GM12878 (cell line): Measurements from ENCODE around the gene HPD. TPM values are rescaled to one million over a fixed set of nuclear protein-coding genes. Genes with fewer than 3 reads are reported as not detected.

Source experiments
- ATAC-seq: fragments of 200-7000 bp; cut with Tn5 transposase; 3 replicates; pipeline ENCODE4 v1.9.1; 2020; ENCODE audit warnings: mild to moderate bottlenecking, moderate library complexity
- BruUV-seq: library from RNA; stranded (reverse); fragments of 400-500 nt; replicated peaks from 2 replicates; lab custom pipeline; 2021; lab: Mats Ljungman, UMichigan
- CTCF ChIA-PET: fragments of 300-600 bp; sonication (Branson Sonifier 250); formaldehyde crosslinking; extraction: SDS; loops from one replicate; lab custom pipeline; 2021; ENCODE audit warnings: inconsistent platforms; lab: Yijun Ruan, JAX
- POLR2A ChIA-PET: fragments of 350-600 bp; formaldehyde crosslinking; extraction: SDS; loops from one replicate; lab custom pipeline; 2021; ENCODE audit warnings: inconsistent platforms; lab: Charles Lee
- RAD21 ChIA-PET: fragments of 300-600 bp; sonication (Branson Sonifier 250); formaldehyde crosslinking; loops from one replicate; lab custom pipeline; 2023; ENCODE audit warnings: antibody characterized with exemption; ENCODE audit not compliant: unreplicated experiment; lab: Charles Lee
- SMC1A ChIA-PET: fragments of 300-600 bp; sonication (Branson Sonifier 250); formaldehyde crosslinking; loops from one replicate; lab custom pipeline; 2023; ENCODE audit not compliant: unreplicated experiment, uncharacterized antibody; lab: Charles Lee
- DNase-seq: peaks from one replicate; pipeline ENCODE4 v3.0.0-alpha.2; 2011; ENCODE audit warnings: low read depth, low spot score
- FAIRE-seq: peaks from 3 replicates; lab custom pipeline; 2011; peaks lifted over from hg19 to GRCh38; lab: Jason Lieb, UNC
- H2AFZ ChIP-seq: 2 replicates; pipeline ENCODE4 v1.6.0; 2011; ENCODE audit warnings: low read depth, low read length, control low read depth; ENCODE audit not compliant: control insufficient read depth
- H3K27ac ChIP-seq: 2 replicates; pipeline ENCODE4 v1.5.1; 2011; ENCODE audit warnings: control low read depth; ENCODE audit not compliant: control insufficient read depth, insufficient read depth
- H3K27me3 ChIP-seq, 2 experiments: replicated peaks in 1 of 2; 2 replicates each; pipeline versions ENCODE4 v1.6.0 to v1.6.1; 2011; ENCODE audit warnings: low read length in 1 of 2; ENCODE audit not compliant: control insufficient read depth in 2 of 2, insufficient read depth in 2 of 2
- H3K36me3 ChIP-seq, 2 experiments: 2 replicates each; pipeline ENCODE4 v1.5.1; 2011; ENCODE audit warnings: low read length in 1 of 2; ENCODE audit not compliant: control insufficient read depth in 2 of 2, insufficient read depth in 2 of 2
- H3K4me1 ChIP-seq: 2 replicates; pipeline ENCODE4 v1.6.1; 2011; ENCODE audit warnings: mild to moderate bottlenecking, low read length, moderate library complexity, mixed read lengths; ENCODE audit not compliant: control insufficient read depth, insufficient read depth
- H3K4me2 ChIP-seq: 2 replicates; pipeline ENCODE4 v1.6.0; 2011; ENCODE audit warnings: control low read depth; ENCODE audit not compliant: control insufficient read depth, insufficient read depth
- H3K4me3 ChIP-seq: fragments of 200-600 bp; sonication (generic); 2 replicates; pipeline ENCODE4 v1.5.1; 2016
- H3K79me2 ChIP-seq: 2 replicates; pipeline ENCODE4 v1.6.0; 2011; ENCODE audit warnings: low read length; ENCODE audit not compliant: control insufficient read depth, insufficient read depth
- H3K9ac ChIP-seq: 2 replicates; pipeline ENCODE4 v1.8.0; 2011; ENCODE audit warnings: low read length, control low read depth, mixed read lengths; ENCODE audit not compliant: control insufficient read depth, insufficient read depth
- H3K9me3 ChIP-seq: replicated peaks from 3 replicates; pipeline ENCODE4 v1.5.1; 2011; ENCODE audit warnings: mild to moderate bottlenecking, low read length; ENCODE audit not compliant: control insufficient read depth, insufficient read depth
- H4K20me1 ChIP-seq: 2 replicates; pipeline ENCODE4 v1.6.0; 2011; ENCODE audit not compliant: control insufficient read depth, insufficient read depth
- EP300 ChIP-seq, 2 experiments: fragments of 150-350 bp in 1 of 2; IDR thresholded peaks; 2 replicates each; pipeline ENCODE4 v1.6.1; 2011 to 2012; ENCODE audit warnings: low read depth in 2 of 2, low read length in 2 of 2, borderline replicate concordance in 1 of 2, improper control_type of control experiment in 1 of 2, inconsistent platforms in 1 of 2; ENCODE audit not compliant: control insufficient read depth in 1 of 2
- JUND ChIP-seq: IDR thresholded peaks from 2 replicates; pipeline ENCODE4 v1.6.1; 2012; ENCODE audit warnings: low read depth, mild to moderate bottlenecking, low read length, improper control_type of control experiment, moderate library complexity
- MLLT1 ChIP-seq: fragments of 450-650 bp; IDR thresholded peaks from 2 replicates; pipeline ENCODE4 v1.6.1; 2016; ENCODE audit warnings: mild to moderate bottlenecking
- PAX8 ChIP-seq: fragments of 450-650 bp; IDR thresholded peaks from 2 replicates; pipeline ENCODE4 v1.6.1; 2017; ENCODE audit warnings: mild to moderate bottlenecking, moderate library complexity
- WGBS: methylation state at CpG from one replicate; pipeline ENCODE4 v1.1.6; 2016; ENCODE audit warnings: low lambda C conversion rate; ENCODE audit not compliant: insufficient replicate concordance, insufficient coverage; ENCODE audit errors: missing lambda C conversion rate; 5-methylcytosine and 5-hydroxymethylcytosine counted together
- in situ Hi-C: fragments of 300-500 bp; cut with MboI; formaldehyde crosslinking; loops from 9 replicates; pipeline ENCODE4 v1.14.3; 2018; ENCODE audit warnings: mixed read lengths
- intact Hi-C: fragments of 100-400 bp; cut with micrococcal nuclease; formaldehyde crosslinking; loops from one replicate; pipeline ENCODE4 v1.14.2; 2022; ENCODE audit not compliant: unreplicated experiment
- polyA plus RNA-seq, 11 experiments: library from polyadenylated mRNA; depleted of rRNA in 4 of 11; unstranded in 6 of 11; stranded (reverse) in 5 of 11; fragments of >200 nt; fragmentation: Nextera tagmentation in 4 of 11; fragmentation: Illumina TruSeq in 1 of 11; extraction: Ambion mirVana in 4 of 11; extraction: Trizol in 1 of 11; gene quantifications; 1 replicate in 1 of 11; 2 replicates in 10 of 11; pipeline versions ENCODE4 v1.2.1 to v1.2.3, GENCODE V29; 2011 to 2016; ENCODE audit warnings: inconsistent platforms in 2 of 11, missing spikeins in 2 of 11, low read depth in 1 of 11
- total RNA-seq, 4 experiments: library from RNA; depleted of rRNA in 3 of 4; stranded (reverse); fragments of >200 nt in 3 of 4; fragmentation: Illumina TruSeq in 1 of 4; extraction: Trizol in 1 of 4; gene quantifications; 2 replicates each; pipeline versions ENCODE4 v1.2.1 to v1.2.3, GENCODE V29; 2013 to 2021
- TF ChIP-seq, protein P1 (sequence below): fragments of 450-650 bp; conservative IDR thresholded peaks from 2 replicates; pipeline ENCODE4 v1.6.1; 2017; ENCODE audit warnings: mild to moderate bottlenecking, moderate library complexity

The HPD gene
- total and polyA plus RNA-seq, 10 of the 15 experiments (the other 5 are each of a cell fraction or from before 2014, with no cell fraction given) = 0.04 to 0.69 (median 0.28) TPM; not detected in 7

DNA sequence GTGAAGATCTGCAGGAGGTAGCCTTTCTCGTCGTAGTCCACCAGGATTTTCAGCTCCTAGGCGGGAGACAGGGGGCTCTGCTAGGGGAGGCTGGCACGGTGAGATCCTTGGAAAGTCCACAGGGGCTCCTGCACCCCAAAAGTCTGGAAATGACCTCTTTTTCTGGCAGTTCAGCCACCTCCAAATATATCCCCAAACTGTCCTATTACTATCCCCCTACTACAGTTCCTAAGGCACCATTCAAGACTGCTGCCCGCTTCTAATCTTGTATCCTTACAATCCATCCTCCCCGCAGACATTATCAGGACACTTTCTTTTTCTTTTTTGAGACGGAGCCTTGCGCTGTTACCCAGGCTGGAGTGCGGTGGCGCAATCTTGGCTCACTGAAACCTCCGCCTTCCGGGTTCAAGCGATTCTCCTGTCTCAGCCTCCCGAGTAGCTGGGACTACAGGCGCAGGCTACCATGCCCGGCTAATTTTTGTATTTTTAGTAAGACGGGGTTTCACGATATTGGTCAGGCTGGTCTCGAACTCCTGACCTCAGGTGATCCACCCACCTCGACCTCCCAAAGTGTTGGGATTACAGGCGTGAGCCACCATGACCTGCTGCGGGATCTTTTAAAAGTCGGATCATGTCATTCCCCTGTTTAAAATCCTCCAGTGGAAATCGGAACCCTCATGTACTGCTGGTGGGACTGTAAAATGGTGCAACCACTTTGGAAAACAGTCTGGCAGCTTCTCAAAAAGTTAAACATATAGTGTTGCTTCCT, 18.5 kb downstream of the HPD start:
- POLR2A ChIA-PET = no interaction called here
- ATAC-seq (no peak), FAIRE-seq (no peak), DNase-seq (no peak)
- no peaks in the 10 kb centered on the region for H3K36me3 ChIP-seq
- H4K20me1 ChIP-seq = no peaks in the 10 kb centered on the region
- H3K4me3 ChIP-seq = peak overlapping the region; percentile 78
- SMC1A ChIA-PET = interaction anchor here (1.6 kb wide), 1 partner anchor 25 kb away, joined by 3 read pairs; no protein-coding TSS in a partner anchor
- no peaks in the 10 kb centered on the region for H3K27me3 ChIP-seq
- intact Hi-C loops (no loop called here), in situ Hi-C loops (no loop called here)
- WGBS = 45% methylated on average over 24 of the region's 24 CpGs
- no peaks in the 10 kb centered on the region for H3K79me2 ChIP-seq
- H3K27ac ChIP-seq = peak overlapping the region; percentile 58
- no peaks in the 10 kb centered on the region for H3K9me3 ChIP-seq
- peak overlapping the region; percentile 79 for H3K9ac ChIP-seq
- H3K4me1 ChIP-seq = peaks cover 3% of the 10 kb centered on the region; the same call in 1 of the 2 replicates
- RAD21 ChIA-PET = no interaction called here
- peak overlapping the region; percentile 100 for H3K4me2 ChIP-seq
- TF ChIP-seq MLLT1 (peak; percentile 93), JUND (no peak), EP300 (IDR thresholded peaks at IDR 0.05; ENCODE audit: borderline replicate concordance in 1 of 2, control insufficient read depth in 1 of 2, low read depth in 2 of 2, low read length in 2 of 2) (no peak), PAX8 (no peak)
- TF ChIP-seq, protein P1, sequence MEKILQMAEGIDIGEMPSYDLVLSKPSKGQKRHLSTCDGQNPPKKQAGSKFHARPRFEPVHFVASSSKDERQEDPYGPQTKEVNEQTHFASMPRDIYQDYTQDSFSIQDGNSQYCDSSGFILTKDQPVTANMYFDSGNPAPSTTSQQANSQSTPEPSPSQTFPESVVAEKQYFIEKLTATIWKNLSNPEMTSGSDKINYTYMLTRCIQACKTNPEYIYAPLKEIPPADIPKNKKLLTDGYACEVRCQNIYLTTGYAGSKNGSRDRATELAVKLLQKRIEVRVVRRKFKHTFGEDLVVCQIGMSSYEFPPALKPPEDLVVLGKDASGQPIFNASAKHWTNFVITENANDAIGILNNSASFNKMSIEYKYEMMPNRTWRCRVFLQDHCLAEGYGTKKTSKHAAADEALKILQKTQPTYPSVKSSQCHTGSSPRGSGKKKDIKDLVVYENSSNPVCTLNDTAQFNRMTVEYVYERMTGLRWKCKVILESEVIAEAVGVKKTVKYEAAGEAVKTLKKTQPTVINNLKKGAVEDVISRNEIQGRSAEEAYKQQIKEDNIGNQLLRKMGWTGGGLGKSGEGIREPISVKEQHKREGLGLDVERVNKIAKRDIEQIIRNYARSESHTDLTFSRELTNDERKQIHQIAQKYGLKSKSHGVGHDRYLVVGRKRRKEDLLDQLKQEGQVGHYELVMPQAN = peak; percentile 42; the same call in 1 of the 2 replicates
- CTCF ChIA-PET = interaction anchor here (0.5 to 3.1 kb wide), 5 partner anchors 12 to 46 kb away, joined by 3 to 15 read pairs (median 6); partner anchors contain the start of gene RHOF
- BruUV-seq = no TSS peak
- peak overlapping the region; percentile 97 for H2AFZ ChIP-seq
